Fibroblast of lung (primary cell): ENCODE data around the gene C3orf49. TPM values are rescaled to one million over a fixed set of nuclear protein-coding genes. Genes with fewer than 3 reads are reported as not detected.

ENCODE experiments used
- DNase-seq, 2 donors: peaks; one replicate each; pipeline versions ENCODE4 v3.0.0 to v3.0.0-alpha.2; 2010; ENCODE audit warnings: low read depth in 2 of 2
- H2AFZ ChIP-seq: 2 replicates; pipeline ENCODE4 v1.5.1; 2012; ENCODE audit warnings: low read length, control low read depth, inconsistent platforms
- H3K27ac ChIP-seq: 2 replicates; pipeline ENCODE4 v1.5.1; 2011; ENCODE audit warnings: low read length, control low read depth; ENCODE audit not compliant: insufficient read depth
- H3K27me3 ChIP-seq: 2 replicates; pipeline ENCODE4 v1.5.1; 2011; ENCODE audit warnings: mild to moderate bottlenecking, low read length; ENCODE audit not compliant: control insufficient read depth, insufficient read depth
- H3K36me3 ChIP-seq: 2 replicates; pipeline ENCODE4 v1.5.1; 2011; ENCODE audit warnings: low read length; ENCODE audit not compliant: control insufficient read depth, insufficient read depth
- H3K4me1 ChIP-seq: 2 replicates; pipeline ENCODE4 v1.5.1; 2011; ENCODE audit warnings: low read length; ENCODE audit not compliant: control insufficient read depth, insufficient read depth; ENCODE audit errors: extremely low read depth
- H3K4me2 ChIP-seq: 2 replicates; pipeline ENCODE4 v1.5.1; 2011; ENCODE audit warnings: low read length, control low read depth; ENCODE audit not compliant: insufficient read depth; ENCODE audit errors: extremely low read depth
- H3K4me3 ChIP-seq, 4 experiments: fragments of 200-600 bp in 1 of 4; sonication (generic) in 1 of 4; replicated peaks in 1 of 4; 2 replicates each; pipeline ENCODE4 v1.5.1; 2011 to 2016; ENCODE audit warnings: low read length in 4 of 4, low read depth in 3 of 4, mild to moderate bottlenecking in 3 of 4, control low read depth in 2 of 4, inconsistent platforms in 1 of 4, mixed read lengths in 1 of 4; ENCODE audit not compliant: insufficient read depth in 1 of 4; ENCODE audit errors: control extremely low read depth in 1 of 4
- H3K79me2 ChIP-seq: 2 replicates; pipeline ENCODE4 v1.5.1; 2012; ENCODE audit warnings: mild to moderate bottlenecking, low read length, inconsistent platforms; ENCODE audit not compliant: control insufficient read depth, insufficient read depth
- H3K9ac ChIP-seq: 2 replicates; pipeline ENCODE4 v1.5.1; 2011; ENCODE audit warnings: mild to moderate bottlenecking, low read length, control low read depth; ENCODE audit not compliant: insufficient read depth
- H3K9me3 ChIP-seq: 2 replicates; pipeline ENCODE4 v1.5.1; 2012; ENCODE audit warnings: low read depth, low read length; ENCODE audit not compliant: control insufficient read depth, insufficient read depth
- H4K20me1 ChIP-seq: 2 replicates; pipeline ENCODE4 v1.5.1; 2011; ENCODE audit warnings: low read length; ENCODE audit not compliant: control insufficient read depth, insufficient read depth; ENCODE audit errors: extremely low read depth
- CTCF ChIP-seq, 2 donors: IDR thresholded peaks in 1 of 2; conservative IDR thresholded peaks in 1 of 2; 1 replicate in 1 of 2; 2 replicates in 1 of 2; pipeline ENCODE4 v1.5.1; 2011 to 2012; ENCODE audit warnings: low read length in 2 of 2, control low read depth in 1 of 2, inconsistent platforms in 1 of 2, low read depth in 1 of 2, mild to moderate bottlenecking in 1 of 2
- EZH2 ChIP-seq: IDR thresholded peaks from 2 replicates; pipeline ENCODE4 v1.5.1; 2012; ENCODE audit warnings: low read length, control low read depth, mild to moderate bottlenecking; ENCODE audit errors: missing control alignments
- polyA plus RNA-seq, 2 donors: library from polyadenylated mRNA; depleted of rRNA in 1 of 2; stranded (reverse) in 1 of 2; unstranded in 1 of 2; fragments of >200 nt; gene quantifications; 2 replicates each; pipeline ENCODE4 v1.2.1, GENCODE V29; 2011 to 2012; ENCODE audit warnings: missing spikeins in 1 of 2
- total RNA-seq: library from RNA; depleted of rRNA; stranded (reverse); fragments of >200 nt; gene quantifications from 2 replicates; pipeline ENCODE4 v1.2.1, GENCODE V29; 2014

Gene C3orf49
- total and polyA plus RNA-seq, 2 donors (not counting 1 experiment from before 2014, with no cell fraction given) = not detected

GRCh38 chr3:63814237-63814636 is 4.9 kb upstream of the C3orf49 start:
- TF ChIP-seq CTCF (conservative IDR thresholded peaks at IDR 0.05 in 1 of 2, IDR thresholded peaks at IDR 0.05 in 1 of 2; ENCODE audit: low read depth in 1 of 2, low read length in 2 of 2) (no peak), EZH2 (no peak)

GRCh38 chr3:63817225-63817624 is 1.9 kb upstream of the C3orf49 start:
- no peak for TF ChIP-seq EZH2
- TF ChIP-seq CTCF (conservative IDR thresholded peaks at IDR 0.05 in 1 of 2, IDR thresholded peaks at IDR 0.05 in 1 of 2; ENCODE audit: low read depth in 1 of 2, low read length in 2 of 2) = no peak
- Histone ChIP-seq H3K9me3 (no peaks in the 10 kb centered on the region), H3K27me3 (no peaks in the 10 kb centered on the region), H2AFZ (no peak overlapping the region), H3K79me2 (no peaks in the 10 kb centered on the region), H3K4me2 (no peak overlapping the region), H3K4me3 (no peak overlapping the region), H3K27ac (no peak overlapping the region), H4K20me1 (no peaks in the 10 kb centered on the region), H3K36me3 (no peaks in the 10 kb centered on the region), H3K9ac (no peak overlapping the region), H3K4me1 (peaks cover 4% of the 10 kb centered on the region)
- no peak for DNase-seq

More at GRCh38 chr3:63814237-63814636, 4.9 kb upstream of the C3orf49 start:
- no peaks in the 10 kb centered on the region for H3K79me2 ChIP-seq
- H3K36me3 ChIP-seq = no peaks in the 10 kb centered on the region
- no peak overlapping the region for H3K27ac ChIP-seq
- H3K4me3 ChIP-seq = no peak overlapping the region
- H3K9ac ChIP-seq = no peak overlapping the region
- H2AFZ ChIP-seq = no peak overlapping the region
- H4K20me1 ChIP-seq = no peaks in the 10 kb centered on the region
- H3K4me2 ChIP-seq = no peak overlapping the region
- peaks cover 4% of the 10 kb centered on the region for H3K4me1 ChIP-seq
- H3K27me3 ChIP-seq = no peaks in the 10 kb centered on the region
- peak; percentile 31 to 49 for DNase-seq
- H3K9me3 ChIP-seq = no peaks in the 10 kb centered on the region

GRCh38 chr3:63818282-63819150 is 583 bp upstream of the C3orf49 start:
- Histone ChIP-seq H3K9ac (no peak overlapping the region), H3K9me3 (no peaks in the 10 kb centered on the region), H2AFZ (no peak overlapping the region), H3K79me2 (no peaks in the 10 kb centered on the region), H3K36me3 (no peaks in the 10 kb centered on the region), H3K27ac (no peak overlapping the region), H3K4me3 (no peak overlapping the region), H3K4me2 (peak overlapping the region; percentile 40), H3K4me1 (peaks cover 4% of the 10 kb centered on the region), H3K27me3 (no peaks in the 10 kb centered on the region), H4K20me1 (no peaks in the 10 kb centered on the region)
- TF ChIP-seq EZH2 (no peak), CTCF (conservative IDR thresholded peaks at IDR 0.05 in 1 of 2, IDR thresholded peaks at IDR 0.05 in 1 of 2; ENCODE audit: low read depth in 1 of 2, low read length in 2 of 2) (peak; percentile 81 to 83)
- DNase-seq = peak; percentile 54 to 74
